GM11168 (cell line): ENCODE data around the gene LSMEM2.

Experiments
- in situ Hi-C: fragments of 300-500 bp; cut with MboI; formaldehyde crosslinking; loops from one replicate; pipeline ENCODE4 v1.12.0; 2022; ENCODE audit warnings: low sequenced_read_pairs; ENCODE audit not compliant: unreplicated experiment

LSMEM2 gene

DNA sequence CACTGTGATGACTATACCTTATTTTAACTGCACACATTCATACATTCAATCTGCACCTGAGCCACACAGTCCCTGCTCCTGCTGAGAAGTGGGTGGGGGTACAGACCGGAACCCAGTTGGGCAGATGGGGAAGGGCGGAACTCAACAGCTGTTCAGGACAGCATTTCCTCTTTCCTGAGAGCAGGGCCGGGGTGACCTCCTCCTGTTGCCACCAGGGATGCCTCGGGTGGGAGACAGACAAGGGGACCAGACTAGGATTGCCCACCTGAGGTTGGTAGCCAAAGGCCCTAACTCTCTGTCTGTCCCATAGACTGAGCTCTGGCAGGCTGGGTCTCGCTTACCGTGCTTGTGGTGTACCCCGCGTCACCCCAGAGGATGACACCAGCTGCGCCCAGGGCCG, 39.7 kb downstream of the LSMEM2 start:
- in situ Hi-C loops: no loop called here

- in situ Hi-C loops: no loop called here
Measured at GRCh38 chr3:50319181-50319893, 40.5 kb downstream of the LSMEM2 start.

GRCh38 chr3:50319894-50320625, 41.2 kb downstream of the LSMEM2 start:
- in situ Hi-C loops: no loop called here

DNA sequence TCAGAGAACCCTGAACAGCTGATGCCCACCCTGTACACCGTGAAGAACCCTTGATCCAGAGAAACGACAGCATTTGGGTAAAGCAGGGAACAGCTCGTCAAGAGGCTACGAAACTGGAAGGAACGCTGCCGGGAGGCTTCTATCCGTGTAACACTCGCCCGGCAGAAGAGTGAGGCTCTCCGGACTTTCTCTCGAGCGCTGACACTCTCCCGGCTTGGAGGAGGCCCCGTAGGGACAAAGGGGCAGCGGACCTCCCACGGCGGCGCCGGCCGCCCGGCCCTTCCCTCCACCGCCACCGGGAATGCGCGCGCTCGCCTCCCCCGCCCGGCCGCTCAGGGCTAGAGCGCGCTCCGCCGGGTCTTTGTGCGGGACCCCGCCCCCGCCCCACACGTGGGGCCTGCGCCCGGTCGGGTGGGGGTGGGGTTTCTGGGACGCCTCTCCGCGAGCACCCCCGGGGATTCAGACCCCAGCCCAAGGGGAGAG, 42.0 kb downstream of the LSMEM2 start:
- in situ Hi-C loops: no loop called here

DNA sequence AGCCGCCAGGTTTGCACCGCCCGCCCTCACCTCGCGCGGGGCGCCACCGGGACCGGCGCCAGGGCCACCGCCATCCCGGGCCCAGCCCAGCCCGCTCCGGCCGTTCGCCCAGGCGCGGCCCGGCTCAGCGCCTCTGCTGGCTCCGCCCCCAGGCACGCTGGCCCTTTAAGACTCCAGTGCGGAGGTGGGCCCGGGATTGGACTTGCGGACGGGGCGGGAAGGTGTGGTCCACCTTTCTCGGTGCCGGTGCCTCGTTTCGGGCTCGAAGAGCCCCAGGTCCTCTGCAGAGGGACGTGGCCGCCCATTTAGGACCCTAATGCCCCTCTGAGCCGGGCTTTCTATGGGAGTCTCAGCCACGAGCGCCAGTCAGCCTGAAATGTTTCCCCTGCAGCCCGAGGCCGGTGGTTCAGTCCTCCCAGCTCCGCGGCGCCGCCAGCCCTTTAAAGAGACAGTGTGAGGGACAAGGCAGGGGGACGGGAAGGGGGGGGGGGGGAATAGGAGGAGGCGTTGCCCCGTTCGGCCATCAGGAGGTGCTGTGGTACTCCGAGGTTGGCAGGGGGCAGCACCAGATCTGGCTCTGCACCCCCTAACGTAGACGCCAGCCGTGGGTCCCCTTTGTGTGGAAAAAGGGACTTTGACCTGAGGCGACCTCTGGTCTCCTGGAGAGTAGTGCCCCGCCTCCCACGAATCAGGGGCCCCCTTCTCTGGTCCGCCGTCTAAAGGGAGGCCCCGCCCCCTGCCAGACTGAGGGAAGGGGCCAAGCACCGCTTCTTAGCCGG, 42.6 kb downstream of the LSMEM2 start:
- in situ Hi-C loops: no loop called here

GRCh38 chr3:50322115-50322385, 43.2 kb downstream of the LSMEM2 start:
- in situ Hi-C loops: no loop called here

DNA sequence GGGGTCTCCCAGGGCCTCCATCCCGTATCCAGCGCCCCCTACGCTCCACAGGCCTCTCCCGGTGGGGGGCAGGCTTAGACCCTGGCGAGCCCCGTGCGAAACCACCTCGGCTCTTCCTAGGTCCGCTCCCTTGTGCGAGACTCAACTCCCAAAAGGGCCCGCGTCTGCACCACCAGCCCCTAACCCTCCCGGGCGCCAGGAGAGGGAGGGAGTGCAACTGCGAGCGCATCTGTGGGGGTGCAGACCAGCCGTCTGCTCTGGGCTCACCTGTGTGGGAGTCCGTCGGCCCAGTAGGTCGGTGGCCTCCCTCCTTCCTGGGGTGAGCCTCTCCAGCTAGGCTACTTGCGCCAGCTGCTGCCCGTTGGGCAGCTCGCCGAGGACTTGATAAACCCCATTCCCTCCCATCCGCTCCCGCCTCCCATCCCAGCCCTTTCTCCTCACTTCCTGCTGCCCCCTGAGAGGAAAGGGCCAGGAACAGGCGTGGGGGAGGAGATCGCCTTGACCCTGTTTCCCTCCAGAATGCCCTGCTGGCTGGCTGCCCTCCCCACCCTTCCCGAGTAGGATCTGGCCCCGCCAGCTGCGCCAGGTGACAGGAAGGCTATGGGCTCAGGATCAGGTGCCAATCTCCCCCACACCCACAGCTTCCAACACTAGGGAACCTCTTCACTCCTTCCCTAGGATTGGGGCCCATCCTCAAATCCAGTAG, 43.7 kb downstream of the LSMEM2 start, which contains the start of gene HYAL2:
Gene HYAL2 (minus strand): TSS at position 360 of the 706 bp plus-strand sequence. CDS start 2,256 bp downstream, outside the sequence.
- in situ Hi-C loops: no loop called here

DNA sequence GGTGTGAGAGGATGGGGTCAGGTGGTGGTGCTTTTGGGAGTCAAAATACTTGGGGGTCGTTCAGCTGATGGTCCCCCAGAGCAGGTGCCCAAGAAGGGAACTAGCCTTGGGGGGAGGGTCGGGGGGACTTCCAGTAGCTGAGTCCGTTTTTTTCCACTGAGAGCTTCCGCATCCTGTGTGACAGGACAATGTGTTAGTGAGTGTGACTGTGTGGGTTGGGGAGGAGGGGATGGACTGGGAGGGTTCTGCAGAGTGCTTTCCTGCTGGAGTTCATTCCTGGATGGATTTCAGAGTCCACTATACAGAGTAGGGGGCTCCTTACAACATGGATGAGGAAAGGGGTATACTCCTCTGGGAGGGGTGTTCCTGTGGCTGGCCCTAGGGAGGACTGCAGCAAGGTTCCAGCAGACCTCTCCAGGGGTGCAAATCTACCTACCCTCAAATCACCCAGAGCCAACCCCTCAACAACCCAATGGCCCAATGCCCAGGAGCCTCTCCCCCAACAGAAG, 44.3 kb downstream of the LSMEM2 start:
- in situ Hi-C loops: no loop called here

GRCh38 chr3:50323614-50324199, 44.8 kb downstream of the LSMEM2 start:
- in situ Hi-C loops: no loop called here

- in situ Hi-C loops: no loop called here
Measured at GRCh38 chr3:50324351-50325112, 45.6 kb downstream of the LSMEM2 start.

- in situ Hi-C loops: no loop called here
Measured at GRCh38 chr3:50325113-50325480, 46.2 kb downstream of the LSMEM2 start.

GRCh38 chr3:50325497-50326181, 46.8 kb downstream of the LSMEM2 start:
- in situ Hi-C loops: no loop called here

- in situ Hi-C loops: no loop called here
Measured at GRCh38 chr3:50326182-50326541, 47.3 kb downstream of the LSMEM2 start.

- in situ Hi-C loops: no loop called here
Measured at GRCh38 chr3:50327129-50327528, 48.2 kb downstream of the LSMEM2 start.

DNA sequence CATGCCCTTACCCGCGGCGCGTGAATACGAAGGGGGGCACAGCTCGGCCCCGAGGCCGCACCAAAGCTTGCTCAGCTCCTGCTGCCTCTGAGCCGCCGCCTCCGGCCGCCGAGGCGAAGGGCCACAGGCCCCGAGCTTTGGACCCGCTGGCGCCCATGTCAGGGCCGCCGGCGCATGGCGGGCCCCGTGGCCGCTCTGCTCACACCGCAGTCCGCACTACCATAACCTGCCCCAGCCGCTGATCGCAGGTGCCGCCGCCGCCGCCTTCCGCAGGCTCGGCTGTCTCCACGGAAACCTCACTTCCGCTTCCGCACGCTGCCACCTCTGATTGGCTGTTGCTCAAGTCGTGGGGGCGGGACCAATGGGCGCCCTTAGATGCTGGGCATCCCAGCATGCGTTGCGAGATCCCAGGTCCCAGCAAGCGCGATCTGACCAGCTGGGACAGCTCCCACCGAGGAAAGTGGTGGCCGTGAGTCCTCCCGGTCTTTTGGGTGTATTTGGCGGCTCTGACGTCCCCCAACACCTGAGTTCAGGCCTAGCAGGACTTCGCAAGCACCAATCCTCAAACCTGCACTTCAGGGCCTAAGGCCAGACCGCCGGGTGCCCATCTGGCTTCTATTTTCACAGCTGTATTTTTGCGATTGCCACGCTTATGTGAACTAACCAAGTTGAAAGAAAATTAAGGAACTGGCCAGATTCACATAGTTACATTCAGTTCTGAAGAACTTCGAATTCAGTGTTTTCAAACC, 49.2 kb downstream of the LSMEM2 start, which contains the start of gene TUSC2:
Gene TUSC2 (minus strand): TSS at position 281 of the 749 bp plus-strand sequence. CDS start 124 bp downstream, at position 157.
- in situ Hi-C loops: no loop called here

DNA sequence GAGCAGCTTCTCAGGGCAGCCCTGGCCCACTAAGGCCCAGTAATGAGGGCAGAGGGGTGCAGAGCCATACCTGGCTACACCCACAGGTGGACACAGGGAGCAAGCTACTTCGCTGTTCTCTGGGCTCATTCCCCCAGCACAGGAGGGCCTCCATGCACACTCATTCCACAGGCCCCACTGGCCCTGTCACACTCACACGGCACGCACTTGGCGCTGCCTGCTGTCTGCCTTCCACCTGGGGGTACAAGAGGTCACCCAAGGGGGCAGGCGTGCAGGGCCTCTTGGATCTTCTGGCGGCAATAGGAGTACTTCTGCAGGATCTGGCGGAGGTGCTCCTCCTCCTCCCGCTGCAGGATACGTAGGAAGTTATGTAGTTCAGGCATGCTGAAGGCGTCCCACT, 51.4 kb downstream of the LSMEM2 start:
- in situ Hi-C loops: no loop called here

GRCh38 chr3:50331364-50331907, 52.5 kb downstream of the LSMEM2 start:
- in situ Hi-C loops: no loop called here
